Measurements from ENCODE around the gene SLC34A3. TPM values are rescaled to one million over a fixed set of nuclear protein-coding genes. Genes with fewer than 3 reads are reported as not detected.
A peak's percentile ranks its signal among the peaks of the same experiment; 100 is the strongest.

The SLC34A3 gene
- total RNA-seq, 1 donor from 2014 or later, result 0.27 TPM

- no peaks in the 10 kb centered on the region for H3K27me3 Mint-ChIP-seq (ENCODE audit: low read depth)
- no peaks in the 10 kb centered on the region for H3K9me3 Mint-ChIP-seq
- no peak for TF ChIP-seq CTCF (IDR thresholded peaks at IDR 0.05; ENCODE audit: unreplicated experiment)
- H3K4me3 Mint-ChIP-seq, result peak overlapping the region; percentile 84
- no peak for DNase-seq (ENCODE audit: low spot score in 2 of 2, unreplicated experiment in 2 of 2)
- H3K4me1 Mint-ChIP-seq, result peaks cover 14% of the 10 kb centered on the region
- H3K36me3 Mint-ChIP-seq, result no peaks in the 10 kb centered on the region
- H3K27ac Mint-ChIP-seq, result peak overlapping the region; percentile 51
Measured at GRCh38 chr9:137253717-137254623, 23.3 kb downstream of the SLC34A3 start.

- Mint-ChIP-seq H3K9me3 (no peaks in the 10 kb centered on the region), H3K27me3 (ENCODE audit: low read depth) (no peaks in the 10 kb centered on the region), H3K27ac (peak within 1 kb of the TSS; percentile 51), H3K4me1 (peaks cover 14% of the 10 kb centered on the region), H3K36me3 (no peaks in the 10 kb centered on the region), H3K4me3 (peak within 1 kb of the TSS; percentile 89)
- DNase-seq (ENCODE audit: low spot score in 2 of 2, unreplicated experiment in 2 of 2), result peak; percentile 92 to 99
- TF ChIP-seq CTCF (IDR thresholded peaks at IDR 0.05; ENCODE audit: unreplicated experiment), result no peak
Measured at GRCh38 chr9:137254624-137255447, 24.1 kb downstream of the SLC34A3 start, which contains the start of gene NELFB. TSS of gene NELFB (plus strand) at chr9:137255327.

- Mint-ChIP-seq H3K4me1 (peaks cover 14% of the 10 kb centered on the region), H3K9me3 (no peaks in the 10 kb centered on the region), H3K36me3 (no peaks in the 10 kb centered on the region), H3K4me3 (peak overlapping the region; percentile 89), H3K27me3 (ENCODE audit: low read depth) (no peaks in the 10 kb centered on the region), H3K27ac (no peak overlapping the region)
- no peak for TF ChIP-seq CTCF (IDR thresholded peaks at IDR 0.05; ENCODE audit: unreplicated experiment)
- DNase-seq (ENCODE audit: low spot score in 2 of 2, unreplicated experiment in 2 of 2), result no peak
Measured at GRCh38 chr9:137255448-137256114, 24.9 kb downstream of the SLC34A3 start.

GRCh38 chr9:137256362-137256761 lies 25.7 kb downstream of the SLC34A3 start:
- H3K27me3 Mint-ChIP-seq (ENCODE audit: low read depth), result no peaks in the 10 kb centered on the region
- no peaks in the 10 kb centered on the region for H3K9me3 Mint-ChIP-seq
- H3K36me3 Mint-ChIP-seq, result no peaks in the 10 kb centered on the region
- H3K4me3 Mint-ChIP-seq, result peak overlapping the region; percentile 89
- no peak for TF ChIP-seq CTCF (IDR thresholded peaks at IDR 0.05; ENCODE audit: unreplicated experiment)
- H3K27ac Mint-ChIP-seq, result no peak overlapping the region
- peaks cover 12% of the 10 kb centered on the region for H3K4me1 Mint-ChIP-seq
- DNase-seq (ENCODE audit: low spot score in 2 of 2, unreplicated experiment in 2 of 2), result no peak

- Mint-ChIP-seq H3K4me3 (peak overlapping the region; percentile 89), H3K4me1 (peaks cover 12% of the 10 kb centered on the region), H3K36me3 (peaks cover 5% of the 10 kb centered on the region), H3K27ac (no peak overlapping the region), H3K27me3 (ENCODE audit: low read depth) (no peaks in the 10 kb centered on the region), H3K9me3 (no peaks in the 10 kb centered on the region)
- no peak for DNase-seq (ENCODE audit: low spot score in 2 of 2, unreplicated experiment in 2 of 2)
- TF ChIP-seq CTCF (IDR thresholded peaks at IDR 0.05; ENCODE audit: unreplicated experiment), result no peak
Measured at GRCh38 chr9:137256856-137257255, 26.2 kb downstream of the SLC34A3 start.
